ENCODE data around the gene HSPA12B.

The HSPA12B gene

GRCh38 chr20:3729811-3730540 is 2.5 kb upstream of the HSPA12B start:
- no peak for DNase-seq (ENCODE audit: low read depth in 3 of 3)

DNA sequence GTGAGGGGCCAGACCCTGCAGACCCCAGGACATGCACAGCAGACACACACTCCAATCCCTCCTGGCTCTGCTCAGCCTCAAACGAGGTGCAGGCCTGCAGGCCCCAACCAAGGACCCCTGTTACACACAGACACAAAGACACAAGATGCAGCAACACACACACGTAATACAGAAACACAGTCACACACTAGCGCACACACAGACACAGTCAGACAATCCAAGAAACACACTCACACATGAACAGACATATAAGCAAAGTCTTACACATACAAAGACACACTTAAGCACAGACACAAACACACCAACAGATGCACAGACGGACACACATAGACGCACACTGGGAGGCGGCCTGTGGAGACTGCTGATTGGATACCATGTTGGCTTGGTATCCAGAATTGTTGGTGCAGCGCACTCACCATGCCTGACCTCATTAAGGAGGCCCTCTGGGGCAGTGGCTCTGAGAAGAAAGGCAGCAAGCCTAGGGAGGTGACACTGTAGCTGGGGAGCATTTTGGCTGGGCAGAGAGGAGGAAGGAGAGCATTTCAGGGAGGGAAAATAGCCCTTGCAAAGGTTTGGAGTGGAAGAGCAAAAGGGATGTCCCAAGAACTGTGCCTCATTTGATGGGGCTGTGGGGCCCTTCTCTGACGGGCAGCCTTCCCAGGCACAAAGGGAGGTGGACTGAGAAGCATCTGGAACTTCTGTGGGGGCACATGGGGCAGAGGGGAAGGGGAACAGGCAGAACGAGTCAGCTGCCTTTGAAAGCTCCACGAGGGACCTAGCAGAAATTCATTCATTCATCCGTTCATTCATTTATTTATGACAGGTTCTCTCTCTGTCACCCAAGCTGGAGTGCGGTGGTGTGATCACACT is 1.4 kb upstream of the HSPA12B start:
- no peak for DNase-seq (ENCODE audit: low read depth in 3 of 3)

GRCh38 chr20:3731944-3732326 is 550 bp upstream of the HSPA12B start:
- no peak for DNase-seq (ENCODE audit: low read depth in 3 of 3)

GRCh38 chr20:3733119-3733995 is 872 bp downstream of the HSPA12B start:
- no peak for DNase-seq (ENCODE audit: low read depth in 3 of 3)

DNA sequence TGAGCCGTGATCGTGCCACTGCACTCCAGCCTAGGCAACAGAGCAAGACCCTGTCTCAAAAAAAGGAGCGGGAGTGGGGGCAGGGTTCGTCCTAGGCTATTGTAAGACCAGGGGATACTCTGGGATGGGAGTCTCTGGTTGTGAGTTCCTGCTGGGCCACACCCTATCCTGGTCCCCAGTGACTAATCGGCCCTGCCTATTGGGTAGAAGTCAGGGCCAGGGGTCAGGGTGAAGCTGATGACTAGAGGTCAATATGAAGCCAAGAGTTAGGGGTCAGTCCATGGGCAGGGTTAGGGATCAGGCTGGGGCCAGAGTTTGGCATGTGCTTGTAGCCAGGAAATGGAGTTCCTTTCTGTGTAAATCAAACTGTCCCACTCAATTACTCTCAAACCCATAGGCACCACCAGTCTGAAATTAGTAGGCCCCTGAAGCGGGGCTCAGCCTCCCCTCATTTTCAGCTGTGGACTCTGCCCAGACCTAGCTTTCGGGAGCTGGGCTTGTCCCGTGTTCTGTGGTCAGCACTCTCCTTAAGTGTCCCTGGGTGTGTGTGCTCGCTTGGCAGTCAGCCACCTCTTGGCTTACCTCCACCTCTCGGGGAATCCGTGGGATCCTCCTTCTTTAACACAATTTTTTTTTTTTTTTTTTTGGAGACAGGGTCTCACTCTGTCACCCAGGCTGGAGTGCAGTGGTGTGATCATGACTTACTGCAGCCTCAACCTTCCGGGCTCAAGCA is 1.8 kb downstream of the HSPA12B start:
- no peak for DNase-seq (ENCODE audit: low read depth in 3 of 3)

GRCh38 chr20:3735768-3736167 is 3.3 kb downstream of the HSPA12B start:
- no peak for DNase-seq (ENCODE audit: low read depth in 3 of 3)

GRCh38 chr20:3738111-3739053 is 5.9 kb downstream of the HSPA12B start:
- no peak for DNase-seq (ENCODE audit: low read depth in 3 of 3)

- DNase-seq (ENCODE audit: low read depth in 3 of 3) = no peak
Observed at GRCh38 chr20:3739054-3739925, 6.8 kb downstream of the HSPA12B start.

GRCh38 chr20:3739926-3740451 is 7.5 kb downstream of the HSPA12B start:
- DNase-seq (ENCODE audit: low read depth in 3 of 3) = no peak

GRCh38 chr20:3740615-3741301 is 8.3 kb downstream of the HSPA12B start:
- no peak for DNase-seq (ENCODE audit: low read depth in 3 of 3)

DNA sequence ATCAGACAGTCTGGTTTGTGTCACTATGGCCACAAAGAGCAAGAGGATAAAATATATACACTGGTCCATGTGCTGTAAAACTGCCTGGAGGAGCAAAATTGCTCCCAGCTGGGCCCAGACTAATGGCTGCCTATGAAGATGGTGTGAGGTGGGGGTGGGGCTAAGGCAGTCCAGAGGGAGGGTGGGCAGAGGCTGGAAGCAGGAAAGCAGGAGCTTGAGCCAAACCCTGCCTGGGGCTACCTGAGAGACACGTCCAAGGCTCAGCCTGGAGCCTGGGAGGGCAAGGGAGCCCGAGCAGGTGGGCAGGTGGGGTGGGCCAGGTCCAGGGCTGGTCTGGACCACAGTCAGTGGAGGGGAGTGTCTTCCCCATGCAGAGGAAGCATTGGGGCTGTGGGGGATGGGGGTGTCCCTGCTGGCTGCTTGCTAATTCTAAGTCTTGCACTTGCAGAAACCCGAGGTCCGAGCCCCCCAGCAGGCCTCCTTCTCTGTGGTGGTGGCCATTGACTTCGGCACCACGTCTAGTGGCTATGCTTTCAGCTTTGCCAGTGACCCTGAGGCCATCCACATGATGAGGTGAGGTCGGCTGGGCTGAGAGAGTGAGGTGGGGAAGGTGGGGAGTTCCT is 9.5 kb downstream of the HSPA12B start:
- no peak for DNase-seq (ENCODE audit: low read depth in 3 of 3)

DNA sequence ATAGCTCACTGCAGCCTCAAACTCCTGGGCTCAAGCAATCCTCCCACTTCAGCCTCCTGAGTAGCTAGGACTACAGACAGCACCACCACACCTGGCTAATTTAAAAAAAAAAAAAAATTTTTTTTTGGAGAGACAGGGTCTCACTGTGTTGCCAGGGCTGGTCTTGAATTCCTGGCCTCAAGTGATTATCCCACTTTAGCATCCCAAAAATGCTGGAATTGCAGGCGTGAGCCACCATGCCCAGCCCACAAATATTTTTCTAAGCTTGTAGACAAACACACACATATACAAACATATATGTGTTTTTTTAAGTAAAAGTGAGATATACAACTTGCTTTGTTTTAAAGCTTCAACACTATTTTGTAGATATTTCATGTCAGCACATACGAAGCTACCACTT is 10.8 kb downstream of the HSPA12B start:
- DNase-seq (ENCODE audit: low read depth in 3 of 3) = no peak

GRCh38 chr20:3744037-3744436 is 11.6 kb downstream of the HSPA12B start:
- DNase-seq (ENCODE audit: low read depth in 3 of 3) = no peak

GRCh38 chr20:3744806-3745685 is 12.6 kb downstream of the HSPA12B start:
- peak; percentile 60 to 75 (median 68) for DNase-seq (ENCODE audit: low read depth in 3 of 3)

- DNase-seq (ENCODE audit: low read depth in 3 of 3) = no peak
Observed at GRCh38 chr20:3745686-3746173, 13.2 kb downstream of the HSPA12B start.

DNA sequence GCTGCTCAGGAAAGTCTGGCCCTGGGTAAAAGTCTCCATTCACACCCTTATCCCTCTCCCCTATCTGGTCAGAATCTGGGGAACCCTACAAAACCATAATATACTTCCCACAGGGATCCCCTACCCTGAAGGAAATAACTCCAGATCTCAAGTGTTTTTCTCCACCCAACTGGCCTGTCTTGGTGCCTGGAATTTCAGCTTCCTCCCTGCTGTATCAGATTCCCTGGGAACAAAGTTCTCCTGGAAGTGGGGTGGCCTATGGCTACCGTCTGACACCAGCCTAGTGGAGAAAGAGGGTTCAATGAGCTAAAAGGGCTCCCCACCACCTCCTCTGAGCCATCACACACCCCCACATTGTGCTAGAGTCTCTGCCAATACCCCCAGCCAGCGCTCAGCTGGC is 15.0 kb downstream of the HSPA12B start:
- no peak for DNase-seq (ENCODE audit: low read depth in 3 of 3)

GRCh38 chr20:3748073-3748472 is 15.6 kb downstream of the HSPA12B start:
- DNase-seq (ENCODE audit: low read depth in 3 of 3) = no peak
